ENCODE measurements around the gene PANX2.

DNA sequence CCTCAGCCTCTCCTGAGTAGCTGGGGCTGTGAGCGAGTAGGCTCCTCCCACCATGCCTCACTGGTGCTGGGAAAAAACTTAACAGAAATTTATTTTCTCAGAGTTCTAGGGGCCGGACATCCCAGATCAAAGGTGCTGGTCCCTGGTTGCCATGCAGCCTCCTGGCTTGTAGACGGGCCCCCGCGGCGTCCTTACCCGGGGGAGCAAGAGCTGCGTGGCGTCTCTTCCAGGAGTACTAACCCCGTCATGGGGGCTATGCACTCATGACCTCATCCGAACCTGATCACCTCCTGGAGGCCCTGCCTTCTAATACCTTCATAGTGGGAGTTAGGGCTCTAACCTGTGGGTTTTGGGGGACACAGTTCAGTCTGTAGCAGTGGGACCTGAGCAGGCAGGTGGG, 17.8 kb downstream of the PANX2 start:
- TF ChIP-seq, protein P1, sequence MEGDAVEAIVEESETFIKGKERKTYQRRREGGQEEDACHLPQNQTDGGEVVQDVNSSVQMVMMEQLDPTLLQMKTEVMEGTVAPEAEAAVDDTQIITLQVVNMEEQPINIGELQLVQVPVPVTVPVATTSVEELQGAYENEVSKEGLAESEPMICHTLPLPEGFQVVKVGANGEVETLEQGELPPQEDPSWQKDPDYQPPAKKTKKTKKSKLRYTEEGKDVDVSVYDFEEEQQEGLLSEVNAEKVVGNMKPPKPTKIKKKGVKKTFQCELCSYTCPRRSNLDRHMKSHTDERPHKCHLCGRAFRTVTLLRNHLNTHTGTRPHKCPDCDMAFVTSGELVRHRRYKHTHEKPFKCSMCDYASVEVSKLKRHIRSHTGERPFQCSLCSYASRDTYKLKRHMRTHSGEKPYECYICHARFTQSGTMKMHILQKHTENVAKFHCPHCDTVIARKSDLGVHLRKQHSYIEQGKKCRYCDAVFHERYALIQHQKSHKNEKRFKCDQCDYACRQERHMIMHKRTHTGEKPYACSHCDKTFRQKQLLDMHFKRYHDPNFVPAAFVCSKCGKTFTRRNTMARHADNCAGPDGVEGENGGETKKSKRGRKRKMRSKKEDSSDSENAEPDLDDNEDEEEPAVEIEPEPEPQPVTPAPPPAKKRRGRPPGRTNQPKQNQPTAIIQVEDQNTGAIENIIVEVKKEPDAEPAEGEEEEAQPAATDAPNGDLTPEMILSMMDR (IDR thresholded peaks at IDR 0.05) = no peak
- no peak for TF ChIP-seq EP300 (IDR thresholded peaks at IDR 0.05)
